ENCODE results near the gene FCHSD2.

FCHSD2 gene

GRCh38 chr11:72962084-72962483, 180.0 kb downstream of the FCHSD2 start:
- DNase-seq: peak; percentile 54

DNA sequence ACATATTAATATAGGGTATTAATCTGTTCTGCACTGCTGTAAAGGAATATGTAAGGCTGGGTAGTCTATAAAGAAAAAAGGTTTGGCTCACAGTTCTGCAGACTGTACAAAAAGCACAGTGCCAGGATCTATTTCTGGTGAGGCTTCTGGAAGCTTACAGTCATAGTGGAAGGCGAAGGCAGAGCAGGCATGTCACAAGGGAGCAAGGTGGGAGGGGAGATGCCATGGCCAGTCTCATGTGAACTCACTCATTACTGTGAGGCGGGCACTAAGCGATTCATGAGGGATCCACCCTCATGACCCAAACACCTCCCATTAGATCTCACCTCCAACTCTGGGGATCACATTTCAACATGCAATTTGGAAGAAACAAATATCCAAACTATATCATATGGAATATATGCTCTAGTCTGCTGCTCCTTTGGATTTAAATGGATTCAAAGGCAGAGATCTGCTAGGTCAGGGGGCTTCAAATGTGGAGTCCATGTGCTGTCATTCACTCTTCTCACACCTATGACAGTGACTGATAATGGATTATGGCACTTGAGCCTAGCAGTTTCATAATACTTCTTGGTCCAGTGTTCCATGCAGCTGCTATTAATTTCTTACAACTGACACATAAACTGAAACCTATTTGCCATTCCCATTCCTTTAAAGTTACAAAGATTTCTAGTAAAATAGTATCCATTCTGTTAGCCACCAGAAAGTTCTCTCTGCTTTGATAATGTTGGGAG, 182.0 kb downstream of the FCHSD2 start:
- no peak for DNase-seq

DNA sequence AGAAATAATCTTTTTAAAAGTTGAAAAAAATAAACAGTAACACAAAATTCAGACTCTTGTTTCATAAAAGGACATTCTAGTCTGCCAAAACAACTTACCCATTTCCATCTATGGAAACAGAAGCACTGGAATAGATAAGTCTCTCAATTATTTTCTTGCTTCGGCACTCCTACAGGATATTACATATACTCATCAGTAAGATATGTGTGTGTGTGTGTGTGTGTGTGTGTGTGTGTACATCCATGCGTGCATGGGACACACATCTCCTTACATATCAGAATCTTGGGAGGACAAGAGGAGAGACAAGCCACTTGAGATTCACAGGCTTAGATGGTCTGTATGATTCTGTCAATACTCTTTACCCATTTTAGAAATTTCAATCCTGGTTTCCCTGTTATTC, 183.3 kb downstream of the FCHSD2 start:
- no peak for DNase-seq

DNA sequence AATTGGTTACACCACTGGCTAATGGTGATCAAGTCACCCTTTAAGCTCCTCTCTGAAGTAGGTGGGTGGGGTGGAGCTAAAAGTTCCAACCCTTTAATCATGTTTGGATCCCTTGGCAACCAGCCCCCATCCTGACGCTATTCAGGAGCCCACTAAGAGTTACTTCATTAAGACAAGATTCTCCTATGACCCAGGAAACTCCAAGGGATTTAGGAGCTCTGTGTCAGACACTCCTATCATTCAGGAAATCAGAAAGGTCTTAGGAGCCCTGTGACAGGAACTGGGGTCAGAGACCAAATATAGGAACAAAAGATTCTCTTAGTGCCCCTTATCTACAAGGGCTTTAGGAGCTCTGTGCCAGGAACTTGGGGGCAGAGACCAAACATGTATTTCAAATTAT, 186.7 kb downstream of the FCHSD2 start:
- DNase-seq: no peak

DNA sequence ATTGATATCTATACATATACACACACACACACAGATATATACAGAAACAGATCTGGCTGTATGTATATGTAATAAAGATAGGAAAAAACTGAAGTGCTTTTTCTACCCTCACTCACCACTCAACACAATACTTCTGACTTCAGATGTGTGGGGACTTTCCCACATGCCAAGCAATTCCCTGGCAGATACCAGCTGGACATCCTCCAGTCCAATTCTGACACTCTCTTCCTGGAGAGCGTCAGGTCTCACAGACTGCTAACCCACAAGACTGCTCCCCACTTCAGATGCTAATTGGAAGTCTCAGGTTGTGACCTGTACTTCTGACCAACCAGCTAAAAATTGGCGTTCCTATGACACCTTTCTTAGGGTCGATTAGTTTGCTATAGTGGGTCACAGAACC, 187.3 kb downstream of the FCHSD2 start:
- peak; percentile 14 for DNase-seq

- DNase-seq: no peak
These were observed 188.5 kb downstream of the FCHSD2 start for GRCh38 chr11:72953637-72954036.

DNA sequence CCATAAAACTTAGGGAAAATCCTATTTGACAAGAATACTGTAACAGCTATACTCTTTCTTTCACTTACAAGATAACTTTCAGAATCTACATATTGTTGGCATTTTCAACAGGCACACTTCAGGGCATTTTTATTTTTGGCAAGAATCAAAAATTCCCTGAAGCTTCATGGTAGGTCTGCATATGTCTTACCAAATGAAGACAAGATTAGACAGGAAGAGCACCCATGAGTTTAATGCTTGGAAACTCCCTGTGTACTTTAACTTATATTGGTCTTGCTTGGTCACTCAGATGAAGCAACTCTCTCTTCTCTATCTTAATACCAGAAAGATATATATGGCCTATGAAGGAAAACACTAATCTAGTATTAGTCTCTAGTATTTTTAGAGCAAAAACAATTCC, 190.2 kb downstream of the FCHSD2 start:
- DNase-seq: no peak

- DNase-seq: peak; percentile 33
These were observed 190.9 kb downstream of the FCHSD2 start for GRCh38 chr11:72951193-72951592.

DNA sequence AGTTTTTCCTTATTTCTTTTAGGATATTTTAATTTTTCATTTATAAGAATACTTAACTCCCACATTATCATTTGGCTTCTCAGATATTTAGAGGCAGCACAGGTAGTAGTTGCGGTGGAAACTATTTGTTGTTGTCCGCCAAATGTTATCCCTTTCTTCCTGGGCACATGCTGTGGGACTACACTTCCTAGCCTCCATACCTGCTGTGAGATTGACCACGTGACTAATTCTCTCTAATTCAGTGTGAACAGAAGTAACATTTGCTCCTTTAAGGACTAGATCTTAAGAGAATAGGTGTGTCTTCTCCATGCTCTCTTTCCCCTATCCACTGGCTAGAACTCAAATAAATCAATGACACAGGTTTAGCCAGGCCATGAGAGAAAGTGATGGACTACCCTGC, 191.4 kb downstream of the FCHSD2 start:
- DNase-seq: no peak

- DNase-seq: no peak
These were observed 194.9 kb downstream of the FCHSD2 start for GRCh38 chr11:72947229-72947628.

GRCh38 chr11:72943664-72944063, 198.5 kb downstream of the FCHSD2 start:
- DNase-seq: no peak

DNA sequence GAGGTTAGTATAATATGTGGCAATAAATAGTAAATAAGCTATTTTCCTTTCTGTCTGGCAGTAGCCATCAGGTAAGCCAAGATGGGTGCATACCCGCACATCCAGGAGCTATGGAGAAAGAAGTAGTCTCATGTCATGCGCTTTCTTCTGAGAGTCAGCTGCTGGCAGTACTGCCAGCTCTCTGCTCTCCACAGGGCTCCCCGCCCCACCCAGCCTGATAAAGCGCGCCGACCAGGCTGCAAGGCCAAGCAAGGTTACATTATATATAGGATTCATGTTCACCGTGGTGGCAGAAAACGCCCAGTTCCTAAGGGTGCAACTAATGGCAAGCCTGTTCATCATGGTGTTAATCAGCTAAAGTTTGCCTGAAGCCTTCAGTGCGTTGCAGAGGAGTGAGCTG, 201.7 kb downstream of the FCHSD2 start:
- no peak for DNase-seq

DNA sequence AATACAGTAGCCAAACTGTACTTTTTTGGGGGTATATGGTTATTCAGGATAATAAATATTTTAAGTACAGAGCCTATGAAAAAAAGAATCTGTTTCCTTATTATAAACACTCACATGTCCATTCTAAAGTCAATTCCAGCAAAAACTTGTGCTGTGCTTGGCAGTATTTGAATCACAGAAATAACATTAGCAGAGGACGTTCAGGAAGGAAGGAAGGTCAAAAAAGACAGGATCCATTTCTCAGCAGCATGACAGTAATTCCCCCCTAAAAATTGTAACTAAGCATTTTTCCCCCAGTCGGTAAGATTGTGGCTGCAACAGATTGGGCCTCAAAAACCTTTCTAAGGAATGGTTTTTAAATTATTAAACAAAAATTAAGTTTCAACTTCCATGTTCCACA, 203.1 kb downstream of the FCHSD2 start:
- DNase-seq: no peak

DNA sequence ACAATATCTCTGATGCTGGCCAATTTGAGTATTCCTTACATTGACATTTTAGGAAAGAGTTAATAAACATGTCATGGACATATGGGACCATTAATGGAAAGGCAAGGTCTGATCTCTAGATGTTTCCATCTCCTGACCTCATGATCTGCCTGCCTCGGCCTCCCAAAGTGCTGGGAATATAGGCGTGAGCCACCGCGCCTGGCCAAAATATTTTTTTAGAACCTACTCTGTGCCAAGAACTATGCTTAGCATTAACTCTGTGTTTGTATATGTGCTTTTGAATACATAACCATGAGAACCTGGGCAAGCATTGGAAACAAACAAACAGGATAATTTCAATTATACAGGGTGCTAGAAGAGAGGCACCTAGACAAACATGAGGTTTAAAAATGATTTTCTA, 204.7 kb downstream of the FCHSD2 start:
- DNase-seq: no peak

DNA sequence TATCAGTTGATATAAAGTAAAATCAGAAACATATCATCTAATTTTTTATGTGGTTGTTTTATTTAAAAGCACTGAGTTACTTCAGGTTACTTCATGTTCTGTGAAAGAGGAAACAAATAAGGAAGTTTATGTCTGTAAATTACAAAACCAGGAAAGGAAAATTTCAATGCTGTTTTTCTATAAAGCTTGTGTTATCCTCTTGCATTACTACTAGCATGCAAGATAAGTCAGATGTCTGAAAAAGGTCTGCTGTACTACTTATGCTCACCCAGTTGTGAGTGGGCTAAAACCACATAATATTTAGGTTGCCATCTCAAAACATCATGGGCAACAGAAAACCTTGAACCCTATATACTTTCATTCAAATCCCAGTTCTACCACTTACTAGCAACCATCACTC, 206.4 kb downstream of the FCHSD2 start:
- DNase-seq: no peak

- DNase-seq: peak; percentile 71
These were observed 210.0 kb downstream of the FCHSD2 start for GRCh38 chr11:72932132-72932570.

DNA sequence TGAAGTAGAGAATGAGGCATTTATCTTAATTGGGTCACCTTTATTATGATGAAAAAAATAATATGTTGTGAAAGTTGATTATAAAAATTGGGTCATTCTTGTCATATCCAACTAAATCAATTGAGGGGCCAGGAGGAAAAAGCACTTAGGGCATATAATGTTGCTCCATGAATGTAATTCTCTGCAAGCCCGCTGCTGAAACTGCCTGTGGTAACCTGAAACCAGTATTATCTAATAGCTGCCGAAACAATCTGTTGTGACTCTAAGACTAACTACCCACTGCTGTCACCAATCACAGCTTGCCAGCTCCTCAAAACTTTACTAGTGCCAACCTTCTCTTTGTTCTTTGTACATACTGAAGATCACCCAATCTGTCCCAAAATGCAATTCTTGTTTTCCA, 212.1 kb downstream of the FCHSD2 start:
- DNase-seq: no peak

- no peak for DNase-seq
These were observed 212.9 kb downstream of the FCHSD2 start for GRCh38 chr11:72929256-72929655.

DNA sequence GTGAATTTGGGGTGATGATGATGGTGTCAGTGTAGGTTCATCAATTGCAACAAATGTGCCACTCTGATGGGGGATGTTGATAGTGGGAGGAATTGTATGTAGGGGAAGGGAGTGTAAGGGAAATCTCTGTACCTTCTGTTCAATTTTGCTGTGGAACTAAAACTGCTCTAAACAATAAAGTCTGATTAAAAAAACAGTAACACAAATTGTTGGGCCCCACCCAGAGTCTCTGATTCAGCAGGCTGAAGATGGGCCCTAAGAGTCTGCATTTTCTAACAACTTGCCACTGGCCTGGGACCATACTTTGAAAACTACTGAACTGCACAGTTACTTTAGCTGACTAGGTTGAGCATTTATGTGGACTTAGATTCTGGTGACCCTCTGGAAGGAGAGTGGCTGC, 214.7 kb downstream of the FCHSD2 start:
- no peak for DNase-seq

DNA sequence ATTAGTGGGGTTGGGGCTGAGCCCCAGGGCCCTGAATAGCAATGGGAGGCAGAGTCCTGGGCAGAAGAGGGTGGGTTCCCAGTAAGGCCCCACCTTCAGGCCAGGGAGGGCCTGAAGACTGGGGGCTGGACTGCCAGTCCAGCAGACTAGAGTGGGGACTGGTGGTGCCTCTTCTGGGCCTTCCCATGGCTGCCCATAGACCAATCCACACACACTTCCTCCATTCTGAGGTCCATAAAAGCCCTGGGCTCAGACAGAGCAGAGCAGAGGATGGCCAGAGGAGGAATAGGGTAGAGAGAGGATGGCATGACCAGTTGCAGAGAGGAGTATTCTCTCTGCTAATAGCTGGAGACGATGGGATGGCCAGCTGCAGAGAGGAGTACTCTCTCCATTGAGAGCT, 216.0 kb downstream of the FCHSD2 start:
- no peak for DNase-seq

DNA sequence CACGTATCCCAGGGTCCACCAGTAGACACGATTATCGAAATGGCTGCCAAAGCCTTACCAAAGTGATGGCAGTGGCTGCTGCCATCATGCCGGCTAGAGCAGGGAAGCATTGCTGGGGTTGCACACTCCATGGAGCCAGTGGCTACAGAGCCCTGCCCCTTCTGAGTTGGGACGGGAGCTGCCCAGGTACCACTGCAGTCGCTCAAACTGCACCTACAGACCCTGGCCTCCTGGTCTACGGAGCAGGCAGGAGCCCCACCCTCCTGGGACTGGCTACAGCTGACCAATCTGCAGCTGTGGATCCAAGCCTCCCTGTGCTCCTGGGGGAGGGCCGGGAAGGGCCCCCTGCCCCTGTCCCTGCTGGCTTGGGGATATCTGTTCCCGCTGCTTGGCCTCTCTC, 216.5 kb downstream of the FCHSD2 start:
- no peak for DNase-seq

DNA sequence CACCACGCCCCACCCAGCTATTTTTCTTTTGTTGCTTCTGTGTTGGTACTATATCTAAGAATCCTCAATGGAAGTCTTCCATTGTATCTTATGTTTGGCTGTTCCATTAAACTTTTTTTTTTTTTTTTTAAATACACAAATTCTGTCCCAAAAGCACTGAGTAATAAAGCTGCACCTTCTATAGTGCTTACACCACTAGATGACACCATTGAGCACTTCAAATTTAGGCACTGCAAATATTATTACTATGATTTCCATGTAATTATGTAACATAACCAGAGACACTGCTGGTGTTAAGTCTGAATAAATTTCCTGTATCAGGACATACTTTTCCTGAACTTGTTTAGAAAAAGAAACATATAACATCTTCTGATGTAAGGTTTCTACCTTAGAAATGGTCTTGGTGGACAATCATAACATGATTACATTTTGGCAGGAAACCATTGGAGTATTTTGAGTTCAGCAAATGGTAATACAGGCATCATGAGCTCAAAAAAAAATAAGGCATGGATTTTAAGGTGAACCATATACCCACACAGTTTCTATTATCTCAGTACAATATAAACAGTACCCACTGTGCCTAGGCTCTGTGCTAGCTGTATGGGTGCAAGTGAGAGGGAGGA, 217.4 kb downstream of the FCHSD2 start:
- DNase-seq: peak; percentile 16

GRCh38 chr11:72921028-72921716, 220.9 kb downstream of the FCHSD2 start:
- DNase-seq: no peak

DNA sequence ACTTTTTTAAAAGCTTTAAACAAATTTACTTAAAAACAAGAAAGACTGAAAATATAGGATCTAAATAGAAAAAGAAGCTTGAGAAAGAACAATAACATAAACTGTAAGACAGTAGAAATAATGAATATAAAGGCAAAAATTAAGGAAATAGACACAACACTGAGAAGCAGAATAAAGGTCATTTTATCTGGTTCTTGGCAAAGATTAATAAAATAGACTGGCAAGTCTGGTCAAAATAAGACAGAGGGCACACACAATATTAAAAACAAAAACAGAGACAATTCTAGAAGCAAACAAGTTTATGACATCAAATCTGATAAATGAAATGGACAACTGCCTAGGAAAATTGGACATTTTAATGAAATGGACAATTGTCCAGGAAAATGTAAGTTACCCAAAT, 222.1 kb downstream of the FCHSD2 start:
- no peak for DNase-seq

Measured in NCI-H226 (cell line).